ENCODE data around the gene CYFIP1. TPM values are rescaled to one million over a fixed set of nuclear protein-coding genes. Genes with fewer than 3 reads are reported as not detected.

Gene CYFIP1
- total and polyA plus RNA-seq, 4 donors: 27.0 to 136 (median 86.7) TPM

GRCh38 chr15:22869856-22870255 is 110.3 kb downstream of the CYFIP1 start:
- Histone ChIP-seq H3K4me1 (ENCODE audit: control insufficient read depth in 5 of 5, insufficient read depth in 5 of 5, low read length in 5 of 5) (peaks cover 0 to 3% (median 0%) of the 10 kb centered on the region in 5 donors), H3K27me3 (ENCODE audit: control insufficient read depth in 3 of 3, insufficient read depth in 3 of 3, low read length in 2 of 3) (no peaks in the 10 kb centered on the region), H3K36me3 (ENCODE audit: control insufficient read depth in 4 of 4, insufficient read depth in 4 of 4, low read length in 4 of 4) (peaks cover 37 to 65% (median 50%) of the 10 kb centered on the region in 4 donors), H3K9ac (ENCODE audit: insufficient read depth in 1 of 2, low read length in 2 of 2) (no peak overlapping the region), H3K4me3 (no peak overlapping the region), H3K9me3 (ENCODE audit: control insufficient read depth in 4 of 4, insufficient read depth in 3 of 4, low read length in 3 of 4) (no peaks in the 10 kb centered on the region), H3K27ac (ENCODE audit: low read depth in 1 of 2, low read length in 1 of 2) (no peak overlapping the region)
- no peak for TF ChIP-seq CTCF (IDR thresholded peaks at IDR 0.05; ENCODE audit: control extremely low read depth, extremely low read depth)
- 97 to 99% methylated on average over 12 of the region's 12 CpGs for WGBS, 2 donors
- DNase-seq (no peak), ATAC-seq (ENCODE audit: insufficient read depth, low FRiP score) (no peak)

GRCh38 chr15:22868928-22869327 is 111.2 kb downstream of the CYFIP1 start:
- peaks cover 35 to 58% (median 49%) of the 10 kb centered on the region in 4 donors for H3K36me3 ChIP-seq (ENCODE audit: control insufficient read depth in 4 of 4, insufficient read depth in 4 of 4, low read length in 4 of 4)
- no peak for TF ChIP-seq CTCF (IDR thresholded peaks at IDR 0.05; ENCODE audit: control extremely low read depth, extremely low read depth)
- no peak overlapping the region for H3K9ac ChIP-seq (ENCODE audit: insufficient read depth in 1 of 2, low read length in 2 of 2)
- WGBS, 2 donors: 93 to 97% methylated on average over 9 of the region's 9 CpGs
- no peaks in the 10 kb centered on the region for H3K9me3 ChIP-seq (ENCODE audit: control insufficient read depth in 4 of 4, insufficient read depth in 3 of 4, low read length in 3 of 4)
- no peak overlapping the region for H3K4me3 ChIP-seq
- no peak overlapping the region for H3K27ac ChIP-seq (ENCODE audit: low read depth in 1 of 2, low read length in 1 of 2)
- DNase-seq (no peak), ATAC-seq (ENCODE audit: insufficient read depth, low FRiP score) (no peak)
- no peaks in the 10 kb centered on the region for H3K27me3 ChIP-seq (ENCODE audit: control insufficient read depth in 3 of 3, insufficient read depth in 3 of 3, low read length in 2 of 3)
- H3K4me1 ChIP-seq (ENCODE audit: control insufficient read depth in 5 of 5, insufficient read depth in 5 of 5, low read length in 5 of 5): peaks cover 0 to 3% (median 0%) of the 10 kb centered on the region in 5 donors

GRCh38 chr15:22868495-22868894 is 111.7 kb downstream of the CYFIP1 start:
- H3K27me3 ChIP-seq (ENCODE audit: control insufficient read depth in 3 of 3, insufficient read depth in 3 of 3, low read length in 2 of 3): no peaks in the 10 kb centered on the region
- no peak overlapping the region for H3K9ac ChIP-seq (ENCODE audit: insufficient read depth in 1 of 2, low read length in 2 of 2)
- 77 to 84% methylated on average over 4 of the region's 4 CpGs for WGBS, 2 donors
- peaks cover 31 to 61% (median 49%) of the 10 kb centered on the region in 4 donors for H3K36me3 ChIP-seq (ENCODE audit: control insufficient read depth in 4 of 4, insufficient read depth in 4 of 4, low read length in 4 of 4)
- DNase-seq: no peak
- no peak for ATAC-seq (ENCODE audit: insufficient read depth, low FRiP score)
- H3K27ac ChIP-seq (ENCODE audit: low read depth in 1 of 2, low read length in 1 of 2): no peak overlapping the region
- H3K9me3 ChIP-seq (ENCODE audit: control insufficient read depth in 4 of 4, insufficient read depth in 3 of 4, low read length in 3 of 4): no peaks in the 10 kb centered on the region
- no peak for TF ChIP-seq CTCF (IDR thresholded peaks at IDR 0.05; ENCODE audit: control extremely low read depth, extremely low read depth)
- H3K4me1 ChIP-seq (ENCODE audit: control insufficient read depth in 5 of 5, insufficient read depth in 5 of 5, low read length in 5 of 5): peaks cover 0 to 3% (median 0%) of the 10 kb centered on the region in 5 donors
- no peak overlapping the region for H3K4me3 ChIP-seq

GRCh38 chr15:22867886-22868285 is 112.3 kb downstream of the CYFIP1 start:
- 89 to 96% methylated on average over 6 of the region's 6 CpGs for WGBS, 2 donors
- Histone ChIP-seq H3K36me3 (ENCODE audit: control insufficient read depth in 4 of 4, insufficient read depth in 4 of 4, low read length in 4 of 4) (peaks cover 27 to 59% (median 44%) of the 10 kb centered on the region in 4 donors), H3K9ac (ENCODE audit: insufficient read depth in 1 of 2, low read length in 2 of 2) (no peak overlapping the region), H3K27me3 (ENCODE audit: control insufficient read depth in 3 of 3, insufficient read depth in 3 of 3, low read length in 2 of 3) (no peaks in the 10 kb centered on the region), H3K4me1 (ENCODE audit: control insufficient read depth in 5 of 5, insufficient read depth in 5 of 5, low read length in 5 of 5) (peaks cover 0 to 3% (median 0%) of the 10 kb centered on the region in 5 donors), H3K27ac (ENCODE audit: low read depth in 1 of 2, low read length in 1 of 2) (no peak overlapping the region), H3K4me3 (no peak overlapping the region), H3K9me3 (ENCODE audit: control insufficient read depth in 4 of 4, insufficient read depth in 3 of 4, low read length in 3 of 4) (no peaks in the 10 kb centered on the region)
- no peak for DNase-seq
- TF ChIP-seq CTCF (IDR thresholded peaks at IDR 0.05; ENCODE audit: control extremely low read depth, extremely low read depth): no peak
- no peak for ATAC-seq (ENCODE audit: insufficient read depth, low FRiP score)
